ENCODE measurements around the gene ZNF423.

ZNF423 gene

GRCh38 chr16:49488740-49489525 lies 367.0 kb downstream of the ZNF423 start:
- H3K27me3 ChIP-seq (replicated peaks; ENCODE audit: insufficient read depth, low read length) = no peaks in the 10 kb centered on the region
- no peak overlapping the region for H3K27ac ChIP-seq (ENCODE audit: low read length)
- TF ChIP-seq EZH2 (optimal IDR thresholded peaks at IDR 0.05; ENCODE audit: low read depth, low read length) (no peak), CTCF (IDR thresholded peaks at IDR 0.05; ENCODE audit: low read length) (no peak), EZH2phosphoT487 (IDR thresholded peaks at IDR 0.05; ENCODE audit: low read length) (no peak)
- no peak overlapping the region for H3K9ac ChIP-seq (ENCODE audit: low read length)
- H3F3A ChIP-seq (ENCODE audit: insufficient read depth, low read length) = no peaks in the 10 kb centered on the region
- DNase-seq = no peak
- no peak overlapping the region for H3K4me2 ChIP-seq (ENCODE audit: low read depth, low read length)
- H3K4me3 ChIP-seq (ENCODE audit: low read length) = no peak overlapping the region
- no peaks in the 10 kb centered on the region for H4K20me1 ChIP-seq (ENCODE audit: insufficient read depth, low read length)
- no peaks in the 10 kb centered on the region for H3K9me2 ChIP-seq (replicated peaks; ENCODE audit: insufficient read depth, low read length)
- H3K36me3 ChIP-seq (replicated peaks; ENCODE audit: insufficient read depth, low read length) = no peaks in the 10 kb centered on the region
- no peaks in the 10 kb centered on the region for H3K9me3 ChIP-seq (replicated peaks; ENCODE audit: insufficient read depth, low read length)
- no peaks in the 10 kb centered on the region for H3K79me2 ChIP-seq (ENCODE audit: low read length)
- no peak overlapping the region for H2AFZ ChIP-seq (ENCODE audit: low read length)
- peaks cover 2% of the 10 kb centered on the region; the same call in 1 of the 2 replicates for H3K4me1 ChIP-seq (ENCODE audit: low read length)

- TF ChIP-seq EZH2 (optimal IDR thresholded peaks at IDR 0.05; ENCODE audit: low read depth, low read length) = no peak
- no peak for TF ChIP-seq CTCF (IDR thresholded peaks at IDR 0.05; ENCODE audit: low read length)
- TF ChIP-seq EZH2phosphoT487 (IDR thresholded peaks at IDR 0.05; ENCODE audit: low read length) = no peak
- DNase-seq = no peak
- H3K9ac ChIP-seq (ENCODE audit: low read length) = no peak overlapping the region
- no peak overlapping the region for H3K4me2 ChIP-seq (ENCODE audit: low read depth, low read length)
- H3K9me2 ChIP-seq (replicated peaks; ENCODE audit: insufficient read depth, low read length) = no peaks in the 10 kb centered on the region
- no peak overlapping the region for H3K27ac ChIP-seq (ENCODE audit: low read length)
- H3K36me3 ChIP-seq (replicated peaks; ENCODE audit: insufficient read depth, low read length) = no peaks in the 10 kb centered on the region
- no peak overlapping the region for H2AFZ ChIP-seq (ENCODE audit: low read length)
- H3K27me3 ChIP-seq (replicated peaks; ENCODE audit: insufficient read depth, low read length) = no peaks in the 10 kb centered on the region
- no peaks in the 10 kb centered on the region for H3K9me3 ChIP-seq (replicated peaks; ENCODE audit: insufficient read depth, low read length)
- H3K4me1 ChIP-seq (ENCODE audit: low read length) = peaks cover 5% of the 10 kb centered on the region; the same call in 1 of the 2 replicates
- H3K79me2 ChIP-seq (ENCODE audit: low read length) = no peaks in the 10 kb centered on the region
- no peak overlapping the region for H3K4me3 ChIP-seq (ENCODE audit: low read length)
- H3F3A ChIP-seq (ENCODE audit: insufficient read depth, low read length) = no peaks in the 10 kb centered on the region
- no peaks in the 10 kb centered on the region for H4K20me1 ChIP-seq (ENCODE audit: insufficient read depth, low read length)
These were observed 367.6 kb downstream of the ZNF423 start for GRCh38 chr16:49488336-49488735.

- H3K9ac ChIP-seq (ENCODE audit: low read length) = no peak overlapping the region
- no peaks in the 10 kb centered on the region for H3F3A ChIP-seq (ENCODE audit: insufficient read depth, low read length)
- no peaks in the 10 kb centered on the region for H4K20me1 ChIP-seq (ENCODE audit: insufficient read depth, low read length)
- TF ChIP-seq EZH2 (optimal IDR thresholded peaks at IDR 0.05; ENCODE audit: low read depth, low read length) = no peak
- no peak for TF ChIP-seq CTCF (IDR thresholded peaks at IDR 0.05; ENCODE audit: low read length)
- TF ChIP-seq EZH2phosphoT487 (IDR thresholded peaks at IDR 0.05; ENCODE audit: low read length) = no peak
- H3K4me2 ChIP-seq (ENCODE audit: low read depth, low read length) = no peak overlapping the region
- no peak overlapping the region for H3K27ac ChIP-seq (ENCODE audit: low read length)
- H3K36me3 ChIP-seq (replicated peaks; ENCODE audit: insufficient read depth, low read length) = no peaks in the 10 kb centered on the region
- H3K4me3 ChIP-seq (ENCODE audit: low read length) = no peak overlapping the region
- no peaks in the 10 kb centered on the region for H3K27me3 ChIP-seq (replicated peaks; ENCODE audit: insufficient read depth, low read length)
- no peaks in the 10 kb centered on the region for H3K79me2 ChIP-seq (ENCODE audit: low read length)
- no peak for DNase-seq
- H3K9me2 ChIP-seq (replicated peaks; ENCODE audit: insufficient read depth, low read length) = no peaks in the 10 kb centered on the region
- H3K4me1 ChIP-seq (ENCODE audit: low read length) = peaks cover 5% of the 10 kb centered on the region; the same call in 1 of the 2 replicates
- no peaks in the 10 kb centered on the region for H3K9me3 ChIP-seq (replicated peaks; ENCODE audit: insufficient read depth, low read length)
- no peak overlapping the region for H2AFZ ChIP-seq (ENCODE audit: low read length)
These were observed 368.2 kb downstream of the ZNF423 start for GRCh38 chr16:49487746-49488145.

Measured in MM.1S (cell line).